Testis (tissue), 3 donors: ENCODE data around the gene MAN1C1. TPM values are rescaled to one million over a fixed set of nuclear protein-coding genes. Genes with fewer than 3 reads are reported as not detected.
A peak's percentile ranks its signal among the peaks of the same experiment; 100 is the strongest.

ENCODE experiments used
- DNase-seq: peaks from one replicate; pipeline ENCODE4 v3.0.0-alpha.2; 2019
- H3K27ac ChIP-seq, 2 donors: fragments of 200-600 bp; sonication (generic); one replicate each; pipeline ENCODE4 v1.5.1; 2019
- H3K27me3 ChIP-seq: fragments of 200-600 bp; sonication (generic); one replicate; pipeline ENCODE4 v1.5.1; 2019
- H3K36me3 ChIP-seq: fragments of 200-600 bp; sonication (generic); one replicate; pipeline ENCODE4 v1.5.1; 2017; ENCODE audit warnings: low read depth; ENCODE audit errors: missing control alignments
- H3K4me1 ChIP-seq: fragments of 200-600 bp; sonication (generic); one replicate; pipeline ENCODE4 v1.5.1; 2019
- H3K4me3 ChIP-seq, 2 donors: fragments of 200-600 bp; sonication (generic); one replicate each; pipeline ENCODE4 v1.5.1; 2017 to 2019
- H3K9me3 ChIP-seq: fragments of 200-600 bp; sonication (generic); one replicate; pipeline ENCODE4 v1.5.1; 2017
- CTCF ChIP-seq, 3 experiments: fragments of 450-650 bp in 2 of 3; fragments of 200-600 bp in 1 of 3; sonication (generic) in 1 of 3; IDR thresholded peaks; one replicate each; pipeline ENCODE4 v1.5.1; 2016 to 2019; ENCODE audit warnings: antibody characterized with exemption in 3 of 3, mild to moderate bottlenecking in 2 of 3, moderate library complexity in 1 of 3
- POLR2A ChIP-seq: fragments of 450-650 bp; IDR thresholded peaks from one replicate; pipeline ENCODE4 v1.6.1; 2017; ENCODE audit warnings: antibody characterized with exemption, mild to moderate bottlenecking, moderate library complexity
- WGBS, 2 donors: methylation state at CpG; one replicate each; pipeline ENCODE4 v1.1.5; 2018; 5-methylcytosine and 5-hydroxymethylcytosine counted together
- intact Hi-C: fragments of 100-400 bp; cut with DNase I; formaldehyde crosslinking; loops from one replicate; pipeline ENCODE4 v1.15.1; 2023; ENCODE audit warnings: low total_unique reads
- polyA plus RNA-seq: library from polyadenylated mRNA; stranded (reverse); fragments of 350-450 nt; fragmentation: Illumina TruSeq; extraction: RNeasy Lipid Tissue Mini Kit (QIAGEN cat#74804); gene quantifications from one replicate; pipeline ENCODE4 v1.2.3, GENCODE V29; 2014; ENCODE audit warnings: low read depth, low replicate concordance; ENCODE audit not compliant: insufficient read depth
- total RNA-seq, 2 donors: library from RNA; depleted of rRNA; stranded (reverse); fragments of >200 nt; gene quantifications; one replicate each; pipeline ENCODE4 v1.2.3, GENCODE V29; 2016

The MAN1C1 gene
- total and polyA plus RNA-seq, 3 donors from 2014 or later: 12.8 to 21.1 (median 14.8) TPM

GRCh38 chr1:25760871-25761270, 144.3 kb downstream of the MAN1C1 start:
- TF ChIP-seq CTCF (IDR thresholded peaks at IDR 0.05) (no peak), POLR2A (no peak)
- H3K27ac ChIP-seq: no peak overlapping the region
- intact Hi-C loops: no loop called here
- 73 to 74% methylated on average over 5 of the region's 5 CpGs for WGBS, 2 donors
- H3K27me3 ChIP-seq: no peaks in the 10 kb centered on the region
- H3K36me3 ChIP-seq: no peaks in the 10 kb centered on the region
- DNase-seq: no peak
- H3K4me1 ChIP-seq: peaks cover 7% of the 10 kb centered on the region
- no peaks in the 10 kb centered on the region for H3K9me3 ChIP-seq
- H3K4me3 ChIP-seq: no peak overlapping the region

GRCh38 chr1:25763493-25763892, 146.9 kb downstream of the MAN1C1 start:
- no peaks in the 10 kb centered on the region for H3K27me3 ChIP-seq
- H3K4me3 ChIP-seq: no peak overlapping the region
- no peak overlapping the region for H3K27ac ChIP-seq
- no peaks in the 10 kb centered on the region for H3K36me3 ChIP-seq
- peaks cover 13% of the 10 kb centered on the region for H3K4me1 ChIP-seq
- H3K9me3 ChIP-seq: no peaks in the 10 kb centered on the region
- intact Hi-C loops: no loop called here
- TF ChIP-seq CTCF (IDR thresholded peaks at IDR 0.05): no peak
- no peak for TF ChIP-seq POLR2A
- DNase-seq: no peak
- WGBS, 2 donors: 89 to 93% methylated on average over 5 to 10 of the region's 10 CpGs

- no peak for TF ChIP-seq POLR2A
- TF ChIP-seq CTCF (IDR thresholded peaks at IDR 0.05): no peak
- WGBS, 2 donors: 60 to 62% methylated on average over 8 of the region's 8 CpGs
- Histone ChIP-seq H3K27ac (peak overlapping the region in 1 of 2 donors; percentile 26), H3K4me1 (peaks cover 14% of the 10 kb centered on the region), H3K36me3 (no peaks in the 10 kb centered on the region), H3K9me3 (no peaks in the 10 kb centered on the region), H3K4me3 (no peak overlapping the region), H3K27me3 (no peaks in the 10 kb centered on the region)
- intact Hi-C loops: no loop called here
- no peak for DNase-seq
Observed at GRCh38 chr1:25765136-25765922, 148.7 kb downstream of the MAN1C1 start.

- H3K4me1 ChIP-seq: peaks cover 20% of the 10 kb centered on the region
- no peaks in the 10 kb centered on the region for H3K36me3 ChIP-seq
- H3K27me3 ChIP-seq: no peaks in the 10 kb centered on the region
- no peak overlapping the region for H3K4me3 ChIP-seq
- H3K27ac ChIP-seq: peak overlapping the region in 1 of 2 donors; percentile 26
- H3K9me3 ChIP-seq: no peaks in the 10 kb centered on the region
- WGBS, 2 donors: 54 to 62% methylated on average over 13 of the region's 13 CpGs
- TF ChIP-seq POLR2A (no peak), CTCF (IDR thresholded peaks at IDR 0.05) (no peak)
- no peak for DNase-seq
- intact Hi-C loops: no loop called here
Observed at GRCh38 chr1:25765923-25766589, 149.5 kb downstream of the MAN1C1 start.
